BLaER1 (cell line): Measurements from ENCODE around the gene FAM170A.

Source experiments
- H3K27ac ChIP-seq: shearing (Covaris generic); formaldehyde crosslinking; 2 replicates; pipeline ENCODE4 v1.8.1; 2022
- H3K27me3 ChIP-seq: shearing (Covaris generic); formaldehyde crosslinking; 2 replicates; pipeline ENCODE4 v1.8.1; 2022
- H3K36me3 ChIP-seq: shearing (Covaris generic); formaldehyde crosslinking; 2 replicates; pipeline ENCODE4 v1.8.1; 2022
- H3K4me1 ChIP-seq: shearing (Covaris generic); formaldehyde crosslinking; 2 replicates; pipeline ENCODE4 v1.8.1; 2022
- H3K4me2 ChIP-seq: shearing (Covaris generic); formaldehyde crosslinking; 2 replicates; pipeline ENCODE4 v1.8.1; 2022
- H3K4me3 ChIP-seq: shearing (Covaris generic); formaldehyde crosslinking; 2 replicates; pipeline ENCODE4 v1.8.1; 2022
- H3K9ac ChIP-seq: shearing (Covaris generic); formaldehyde crosslinking; 2 replicates; pipeline ENCODE4 v1.8.1; 2022
- H3K9me3 ChIP-seq: shearing (Covaris generic); formaldehyde crosslinking; 2 replicates; pipeline ENCODE4 v1.8.1; 2022
- H4K20me1 ChIP-seq: shearing (Covaris generic); formaldehyde crosslinking; 2 replicates; pipeline ENCODE4 v1.8.1; 2022
- Cebpa-rat ChIP-seq: shearing (Covaris generic); IDR thresholded peaks from 2 replicates; pipeline ENCODE4 v1.8.1; 2022

FAM170A gene

DNA sequence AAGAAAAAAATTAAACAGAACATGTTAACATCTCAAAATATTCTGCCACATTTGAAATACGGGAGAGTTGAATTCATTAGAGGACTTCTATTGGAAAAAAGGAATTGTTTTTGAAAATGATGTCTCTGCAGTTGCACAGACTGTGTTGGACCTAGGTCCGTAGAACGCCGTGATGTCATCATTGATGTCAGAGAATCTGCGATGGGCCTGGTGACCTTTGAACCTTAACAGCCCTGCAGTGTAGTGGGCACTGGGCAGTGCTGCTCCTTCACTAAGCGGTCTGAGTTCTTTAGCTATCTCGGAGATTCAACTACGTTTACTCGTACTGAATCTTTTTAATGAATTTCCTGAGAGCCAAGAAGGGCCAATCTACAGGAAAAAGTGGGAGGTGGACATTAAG, at the start of gene FAM170A:
Gene FAM170A, plus strand, starts transcription at position 220 of the 400 bp plus-strand sequence. CDS start 211 bp downstream, outside the sequence.
- Histone ChIP-seq H3K27me3 (no peaks in the 10 kb centered on the region), H3K27ac (no peak within 1 kb of the TSS), H4K20me1 (no peaks in the 10 kb centered on the region), H3K4me3 (no peak within 1 kb of the TSS), H3K4me2 (no peak within 1 kb of the TSS), H3K36me3 (no peaks in the 10 kb centered on the region), H3K4me1 (no peaks in the 10 kb centered on the region), H3K9ac (no peak within 1 kb of the TSS), H3K9me3 (no peaks in the 10 kb centered on the region)
- no peak for TF ChIP-seq Cebpa-rat

- no peak overlapping the region for H3K27ac ChIP-seq
- no peaks in the 10 kb centered on the region for H3K27me3 ChIP-seq
- H3K9me3 ChIP-seq: no peaks in the 10 kb centered on the region
- no peaks in the 10 kb centered on the region for H3K4me1 ChIP-seq
- no peaks in the 10 kb centered on the region for H4K20me1 ChIP-seq
- TF ChIP-seq Cebpa-rat: no peak
- H3K36me3 ChIP-seq: no peaks in the 10 kb centered on the region
- H3K4me3 ChIP-seq: no peak overlapping the region
- no peak overlapping the region for H3K9ac ChIP-seq
- no peak overlapping the region for H3K4me2 ChIP-seq
Measured at GRCh38 chr5:119582987-119583386, 46.4 kb upstream of the FAM170A start.

DNA sequence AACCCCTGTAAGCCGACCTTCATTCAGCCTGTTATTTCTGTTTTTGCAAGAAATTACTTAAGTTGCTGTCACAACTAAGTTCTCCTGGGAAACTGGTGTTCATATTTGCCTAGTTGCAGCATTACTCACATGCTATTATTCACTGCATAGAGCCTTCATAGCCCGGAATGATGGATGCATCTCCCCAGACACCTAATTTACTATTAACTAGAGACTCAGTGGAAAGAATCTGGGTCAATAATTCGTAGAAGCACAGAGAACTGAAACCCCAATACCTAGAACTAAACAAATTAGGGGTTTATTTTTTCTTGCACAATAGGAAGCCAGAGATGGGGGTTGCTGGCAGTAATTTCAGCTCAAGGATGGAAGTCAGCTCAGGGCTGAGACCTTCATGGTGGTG, 45.7 kb upstream of the FAM170A start:
- no peaks in the 10 kb centered on the region for H3K27me3 ChIP-seq
- H3K36me3 ChIP-seq: no peaks in the 10 kb centered on the region
- no peak overlapping the region for H3K4me3 ChIP-seq
- no peak overlapping the region for H3K4me2 ChIP-seq
- no peaks in the 10 kb centered on the region for H4K20me1 ChIP-seq
- H3K9me3 ChIP-seq: no peaks in the 10 kb centered on the region
- no peak for TF ChIP-seq Cebpa-rat
- H3K9ac ChIP-seq: no peak overlapping the region
- H3K27ac ChIP-seq: no peak overlapping the region
- H3K4me1 ChIP-seq: no peaks in the 10 kb centered on the region

DNA sequence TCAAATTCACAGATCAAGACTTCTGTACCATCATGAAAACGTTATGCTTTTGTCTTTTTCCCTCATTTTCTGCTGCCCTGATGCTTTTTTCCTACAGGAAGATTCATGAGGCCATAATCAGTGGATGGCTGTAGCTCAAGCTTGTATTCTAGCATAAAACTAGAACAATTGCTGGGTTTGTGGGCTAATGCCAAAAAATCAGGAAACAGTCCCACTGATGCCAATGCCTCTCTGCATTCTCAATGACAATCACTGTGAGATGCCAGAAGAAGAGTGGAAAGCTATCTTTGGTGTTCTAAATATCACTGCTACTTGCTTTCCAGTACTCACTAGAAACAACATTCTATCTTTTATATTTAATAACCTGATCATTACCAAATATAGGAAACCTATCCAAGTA, 33.3 kb upstream of the FAM170A start:
- Histone ChIP-seq H3K4me1 (no peaks in the 10 kb centered on the region), H4K20me1 (no peaks in the 10 kb centered on the region), H3K27ac (no peak overlapping the region), H3K36me3 (no peaks in the 10 kb centered on the region), H3K27me3 (no peaks in the 10 kb centered on the region), H3K9me3 (no peaks in the 10 kb centered on the region; the same call in 1 of the 2 replicates), H3K4me3 (no peak overlapping the region), H3K9ac (no peak overlapping the region), H3K4me2 (no peak overlapping the region)
- no peak for TF ChIP-seq Cebpa-rat

GRCh38 chr5:119597728-119598298, 31.5 kb upstream of the FAM170A start:
- Histone ChIP-seq H3K4me3 (no peak overlapping the region), H3K9me3 (no peaks in the 10 kb centered on the region), H3K4me1 (no peaks in the 10 kb centered on the region), H4K20me1 (no peaks in the 10 kb centered on the region), H3K27me3 (no peaks in the 10 kb centered on the region), H3K27ac (no peak overlapping the region), H3K9ac (no peak overlapping the region), H3K36me3 (no peaks in the 10 kb centered on the region), H3K4me2 (no peak overlapping the region)
- TF ChIP-seq Cebpa-rat: no peak

GRCh38 chr5:119613937-119614336, 15.4 kb upstream of the FAM170A start:
- H3K9ac ChIP-seq: no peak overlapping the region
- H3K4me2 ChIP-seq: no peak overlapping the region
- no peaks in the 10 kb centered on the region for H3K4me1 ChIP-seq
- H3K27ac ChIP-seq: no peak overlapping the region
- TF ChIP-seq Cebpa-rat: no peak
- H3K9me3 ChIP-seq: no peaks in the 10 kb centered on the region
- H4K20me1 ChIP-seq: no peaks in the 10 kb centered on the region
- H3K4me3 ChIP-seq: no peak overlapping the region
- H3K27me3 ChIP-seq: no peaks in the 10 kb centered on the region
- no peaks in the 10 kb centered on the region for H3K36me3 ChIP-seq

- H3K9me3 ChIP-seq: no peaks in the 10 kb centered on the region
- H3K27me3 ChIP-seq: no peaks in the 10 kb centered on the region
- H3K4me1 ChIP-seq: no peaks in the 10 kb centered on the region
- H3K36me3 ChIP-seq: no peaks in the 10 kb centered on the region
- H3K4me2 ChIP-seq: no peak overlapping the region
- TF ChIP-seq Cebpa-rat: no peak
- H3K9ac ChIP-seq: no peak overlapping the region
- no peak overlapping the region for H3K27ac ChIP-seq
- no peaks in the 10 kb centered on the region for H4K20me1 ChIP-seq
- H3K4me3 ChIP-seq: no peak overlapping the region
Measured at GRCh38 chr5:119614838-119615237, 14.5 kb upstream of the FAM170A start.

DNA sequence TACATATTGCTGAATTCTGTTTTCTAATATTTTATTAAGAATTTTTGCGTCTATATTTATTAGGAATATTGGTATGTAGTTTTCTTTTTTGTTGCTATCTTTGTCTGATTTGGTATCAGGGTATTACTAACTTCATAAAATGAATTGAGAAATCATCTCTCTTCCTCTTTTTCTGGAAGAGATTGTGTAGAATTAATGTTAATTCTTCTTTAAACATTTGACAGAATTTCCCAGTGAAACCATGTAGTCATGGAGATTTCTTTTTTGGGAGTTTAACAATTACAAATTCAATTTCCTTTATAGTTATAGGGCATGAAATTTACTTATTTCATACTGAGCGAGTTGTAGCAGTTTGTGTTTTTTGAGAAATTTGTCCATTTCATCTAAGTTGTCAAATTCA, 3.3 kb upstream of the FAM170A start:
- Histone ChIP-seq H4K20me1 (no peaks in the 10 kb centered on the region), H3K36me3 (no peaks in the 10 kb centered on the region), H3K4me2 (no peak overlapping the region), H3K9me3 (no peaks in the 10 kb centered on the region), H3K9ac (no peak overlapping the region), H3K4me3 (no peak overlapping the region), H3K27ac (no peak overlapping the region), H3K4me1 (no peaks in the 10 kb centered on the region), H3K27me3 (no peaks in the 10 kb centered on the region)
- TF ChIP-seq Cebpa-rat: no peak

DNA sequence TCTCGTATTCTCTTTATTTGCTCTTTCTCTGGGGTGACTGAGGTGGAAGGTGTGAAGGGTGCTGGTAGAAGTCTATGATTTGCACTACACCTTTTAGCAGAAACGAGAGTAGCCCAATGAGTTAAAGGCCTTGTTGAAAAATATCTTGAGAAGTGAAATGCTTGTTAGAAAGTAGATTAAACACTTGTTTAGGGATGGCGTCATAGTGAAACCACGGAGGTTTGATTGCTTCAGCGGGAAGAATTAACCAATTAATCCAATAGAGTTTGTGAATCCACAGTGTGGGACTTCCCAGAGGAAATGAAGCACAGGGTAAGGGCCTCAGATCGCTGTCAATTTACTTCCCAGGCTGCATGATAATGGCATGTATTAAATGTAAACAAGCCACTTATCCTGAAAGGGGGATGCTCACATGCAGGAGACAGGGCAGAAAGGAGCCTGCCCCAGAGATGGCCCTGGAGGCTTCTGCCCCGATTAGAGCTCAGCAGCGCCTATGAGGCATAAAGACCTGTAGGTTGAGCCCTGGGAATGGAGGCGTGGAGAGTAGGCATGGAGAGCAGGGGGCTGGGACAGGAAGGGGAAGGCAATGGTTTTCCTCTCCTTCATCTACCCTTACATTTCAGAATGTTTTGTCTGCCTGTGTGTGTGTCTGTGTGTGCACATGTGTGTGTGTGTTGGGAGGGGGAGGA, 1.5 kb downstream of the FAM170A start:
- H3K9me3 ChIP-seq: no peaks in the 10 kb centered on the region
- H3K27me3 ChIP-seq: no peaks in the 10 kb centered on the region
- H3K4me1 ChIP-seq: no peaks in the 10 kb centered on the region
- H4K20me1 ChIP-seq: no peaks in the 10 kb centered on the region
- no peak overlapping the region for H3K4me3 ChIP-seq
- no peak overlapping the region for H3K4me2 ChIP-seq
- no peaks in the 10 kb centered on the region for H3K36me3 ChIP-seq
- TF ChIP-seq Cebpa-rat: no peak
- no peak overlapping the region for H3K9ac ChIP-seq
- no peak overlapping the region for H3K27ac ChIP-seq

GRCh38 chr5:119631660-119632059, 2.3 kb downstream of the FAM170A start:
- H3K36me3 ChIP-seq: no peaks in the 10 kb centered on the region
- H3K27ac ChIP-seq: no peak overlapping the region
- H3K27me3 ChIP-seq: no peaks in the 10 kb centered on the region
- no peak overlapping the region for H3K9ac ChIP-seq
- no peak for TF ChIP-seq Cebpa-rat
- no peaks in the 10 kb centered on the region for H3K9me3 ChIP-seq
- no peak overlapping the region for H3K4me3 ChIP-seq
- H3K4me2 ChIP-seq: no peak overlapping the region
- no peaks in the 10 kb centered on the region for H3K4me1 ChIP-seq
- H4K20me1 ChIP-seq: no peaks in the 10 kb centered on the region
